NCI-H2107 treated with DMSO at 0.1 percent for 48 hours (cell line): ENCODE results near the gene PDIK1L.

Experiments
- DNase-seq: peaks from one replicate; lab custom pipeline; 2025; ENCODE audit not compliant: unreplicated experiment; lab: John Stamatoyannopoulos, UW

PDIK1L gene

GRCh38 chr1:26121854-26122773 is 10.5 kb downstream of the PDIK1L start:
- no peak for DNase-seq

GRCh38 chr1:26122988-26123973 is 11.7 kb downstream of the PDIK1L start:
- no peak for DNase-seq

- no peak for DNase-seq
Measured at GRCh38 chr1:26124418-26125331, 13.1 kb downstream of the PDIK1L start.

GRCh38 chr1:26125382-26125781 is 13.8 kb downstream of the PDIK1L start:
- no peak for DNase-seq

- DNase-seq, result no peak
Measured at GRCh38 chr1:26125946-26126320, 14.3 kb downstream of the PDIK1L start.

- DNase-seq, result peak; percentile 98
Measured at GRCh38 chr1:26126321-26127084, 14.9 kb downstream of the PDIK1L start.

- no peak for DNase-seq
Measured at GRCh38 chr1:26127235-26128163, 15.9 kb downstream of the PDIK1L start.

- no peak for DNase-seq
Measured at GRCh38 chr1:26129778-26130177, 18.2 kb downstream of the PDIK1L start.

GRCh38 chr1:26130695-26131094 is 19.1 kb downstream of the PDIK1L start:
- no peak for DNase-seq

GRCh38 chr1:26132128-26132833 is 20.7 kb downstream of the PDIK1L start:
- DNase-seq, result no peak

GRCh38 chr1:26132834-26133167 is 21.2 kb downstream of the PDIK1L start:
- no peak for DNase-seq

GRCh38 chr1:26134466-26134865 is 22.8 kb downstream of the PDIK1L start:
- no peak for DNase-seq

- DNase-seq, result no peak
Measured at GRCh38 chr1:26138974-26139558, 27.4 kb downstream of the PDIK1L start.

GRCh38 chr1:26142159-26142558 is 30.5 kb downstream of the PDIK1L start:
- no peak for DNase-seq

- DNase-seq, result peak; percentile 93
Measured at GRCh38 chr1:26145041-26145959, 33.7 kb downstream of the PDIK1L start.

GRCh38 chr1:26145960-26146294 is 34.3 kb downstream of the PDIK1L start:
- no peak for DNase-seq

GRCh38 chr1:26148887-26149286 is 37.3 kb downstream of the PDIK1L start:
- DNase-seq, result no peak
